WTC11 (cell line): Measurements from ENCODE around the gene BMP2K.

Experiments
- ELF4 ChIP-seq: sonication (generic); formaldehyde crosslinking; IDR thresholded peaks from 2 replicates; pipeline ENCODE4 v1.8.1; 2022; ENCODE audit warnings: low read depth, mild to moderate bottlenecking, moderate library complexity, missing genetic modification reagents
- GTF2I ChIP-seq: fragments of 250-450 bp; sonication (Bioruptor Pico); conservative IDR thresholded peaks from 2 replicates; pipeline ENCODE4 v1.4.0; 2021; ENCODE audit warnings: mild to moderate bottlenecking
- MAX ChIP-seq: sonication (generic); formaldehyde crosslinking; IDR thresholded peaks from 2 replicates; pipeline ENCODE4 v1.8.0; 2022; ENCODE audit warnings: mild to moderate bottlenecking, missing genetic modification reagents
- SMAD3 ChIP-seq: sonication (generic); formaldehyde crosslinking; IDR thresholded peaks from 2 replicates; pipeline ENCODE4 v1.8.0; 2022; ENCODE audit warnings: missing genetic modification reagents, mild to moderate bottlenecking, borderline replicate concordance
- SP1 ChIP-seq: sonication (generic); formaldehyde crosslinking; conservative IDR thresholded peaks from 2 replicates; pipeline ENCODE4 v1.8.1; 2022; ENCODE audit warnings: missing genetic modification reagents
- TCF7 ChIP-seq: sonication (generic); formaldehyde crosslinking; IDR thresholded peaks from 2 replicates; pipeline ENCODE4 v1.8.0; 2022; ENCODE audit warnings: mild to moderate bottlenecking, low read depth, missing genetic modification reagents, moderate library complexity
- ZNF416 ChIP-seq: fragments of 250-450 bp; sonication (Bioruptor Pico); IDR thresholded peaks from 2 replicates; pipeline ENCODE4 v1.9.0; 2021; ENCODE audit warnings: mild to moderate bottlenecking, inconsistent platforms
- ZNF423 ChIP-seq: fragments of 250-450 bp; sonication (Bioruptor Pico); IDR thresholded peaks from 2 replicates; pipeline ENCODE4 v2.1.2; 2022; ENCODE audit warnings: mild to moderate bottlenecking, moderate library complexity
- TF ChIP-seq, protein P1 (sequence below): sonication (generic); formaldehyde crosslinking; IDR thresholded peaks from 2 replicates; pipeline ENCODE4 v1.8.0; 2022; ENCODE audit warnings: mild to moderate bottlenecking, missing genetic modification reagents
- TF ChIP-seq, protein P2 (sequence below): fragments of 200-600 bp; IDR thresholded peaks from 2 replicates; pipeline ENCODE4 v1.8.0; 2022; ENCODE audit warnings: antibody characterized with exemption

DNA sequence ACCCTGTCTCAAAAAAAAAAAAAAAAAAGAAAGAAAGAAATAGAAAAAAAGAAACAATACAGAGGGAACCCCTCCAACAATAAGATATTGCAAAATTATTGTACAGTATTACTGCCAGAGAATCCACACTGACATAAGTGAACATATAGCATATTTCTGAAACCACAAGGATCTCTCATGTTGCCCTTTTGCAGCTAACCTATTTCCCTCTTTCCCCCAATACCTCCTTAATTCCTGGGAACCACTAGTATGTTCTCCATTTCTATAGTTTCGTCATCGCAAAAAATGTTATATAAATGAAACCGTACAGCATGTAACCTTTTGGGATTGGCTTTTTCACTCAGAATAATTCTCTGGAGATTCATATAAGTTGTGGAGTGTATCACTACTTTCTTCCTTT, 20.0 kb upstream of the BMP2K start:
- TF ChIP-seq SMAD3 (CRISPR knock-in tag) (no peak), ELF4 (no peak), GTF2I (CRISPR knock-in tag) (no peak), TCF7 (CRISPR knock-in tag) (no peak), SP1 (CRISPR knock-in tag) (no peak), MAX (no peak), ZNF423 (CRISPR knock-in tag) (no peak), ZNF416 (CRISPR knock-in tag) (no peak)
- TF ChIP-seq, protein P1, sequence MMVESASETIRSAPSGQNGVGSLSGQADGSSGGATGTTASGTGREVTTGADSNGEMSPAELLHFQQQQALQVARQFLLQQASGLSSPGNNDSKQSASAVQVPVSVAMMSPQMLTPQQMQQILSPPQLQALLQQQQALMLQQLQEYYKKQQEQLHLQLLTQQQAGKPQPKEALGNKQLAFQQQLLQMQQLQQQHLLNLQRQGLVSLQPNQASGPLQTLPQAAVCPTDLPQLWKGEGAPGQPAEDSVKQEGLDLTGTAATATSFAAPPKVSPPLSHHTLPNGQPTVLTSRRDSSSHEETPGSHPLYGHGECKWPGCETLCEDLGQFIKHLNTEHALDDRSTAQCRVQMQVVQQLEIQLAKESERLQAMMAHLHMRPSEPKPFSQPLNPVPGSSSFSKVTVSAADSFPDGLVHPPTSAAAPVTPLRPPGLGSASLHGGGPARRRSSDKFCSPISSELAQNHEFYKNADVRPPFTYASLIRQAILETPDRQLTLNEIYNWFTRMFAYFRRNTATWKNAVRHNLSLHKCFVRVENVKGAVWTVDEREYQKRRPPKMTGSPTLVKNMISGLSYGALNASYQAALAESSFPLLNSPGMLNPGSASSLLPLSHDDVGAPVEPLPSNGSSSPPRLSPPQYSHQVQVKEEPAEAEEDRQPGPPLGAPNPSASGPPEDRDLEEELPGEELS (CRISPR knock-in tag): no peak
- TF ChIP-seq, protein P2, sequence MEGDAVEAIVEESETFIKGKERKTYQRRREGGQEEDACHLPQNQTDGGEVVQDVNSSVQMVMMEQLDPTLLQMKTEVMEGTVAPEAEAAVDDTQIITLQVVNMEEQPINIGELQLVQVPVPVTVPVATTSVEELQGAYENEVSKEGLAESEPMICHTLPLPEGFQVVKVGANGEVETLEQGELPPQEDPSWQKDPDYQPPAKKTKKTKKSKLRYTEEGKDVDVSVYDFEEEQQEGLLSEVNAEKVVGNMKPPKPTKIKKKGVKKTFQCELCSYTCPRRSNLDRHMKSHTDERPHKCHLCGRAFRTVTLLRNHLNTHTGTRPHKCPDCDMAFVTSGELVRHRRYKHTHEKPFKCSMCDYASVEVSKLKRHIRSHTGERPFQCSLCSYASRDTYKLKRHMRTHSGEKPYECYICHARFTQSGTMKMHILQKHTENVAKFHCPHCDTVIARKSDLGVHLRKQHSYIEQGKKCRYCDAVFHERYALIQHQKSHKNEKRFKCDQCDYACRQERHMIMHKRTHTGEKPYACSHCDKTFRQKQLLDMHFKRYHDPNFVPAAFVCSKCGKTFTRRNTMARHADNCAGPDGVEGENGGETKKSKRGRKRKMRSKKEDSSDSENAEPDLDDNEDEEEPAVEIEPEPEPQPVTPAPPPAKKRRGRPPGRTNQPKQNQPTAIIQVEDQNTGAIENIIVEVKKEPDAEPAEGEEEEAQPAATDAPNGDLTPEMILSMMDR: no peak
